Measurements from ENCODE around the gene TNRC6C. TPM values are rescaled to one million over a fixed set of nuclear protein-coding genes. Genes with fewer than 3 reads are reported as not detected.

TNRC6C gene
- total RNA-seq, 2 experiments from 2014 or later, result 25.5 to 26.7 TPM

DNA sequence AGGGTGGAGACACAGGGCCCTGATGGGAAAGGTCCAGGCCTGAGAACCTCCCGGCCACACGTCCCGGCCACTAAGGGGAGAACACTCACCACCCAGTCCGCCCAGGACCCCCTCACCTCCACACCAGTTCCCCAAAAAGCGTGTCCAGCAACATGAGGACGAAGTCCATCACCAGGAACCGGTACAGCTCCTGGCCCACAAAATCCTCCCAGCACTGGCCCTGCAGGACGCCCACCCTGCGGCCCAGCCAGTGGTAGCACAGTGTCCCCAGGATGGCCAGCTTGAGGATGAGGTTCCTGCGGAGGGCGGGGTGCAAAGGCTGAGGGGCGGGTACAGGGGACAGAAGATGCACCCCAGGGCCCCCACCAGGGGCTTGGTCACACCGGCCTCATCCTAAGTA lies 162.0 kb downstream of the TNRC6C start:
- no peaks in the 10 kb centered on the region for H3K9me3 Mint-ChIP-seq
- H3K4me1 Mint-ChIP-seq, result peaks cover 63% of the 10 kb centered on the region
- H3K27ac Mint-ChIP-seq, result peak overlapping the region; percentile 49
- H3K27me3 Mint-ChIP-seq, result no peaks in the 10 kb centered on the region
- ChIA-PET CTCF (interaction anchor here (10.1 kb wide), 1 partner anchor 16 kb away, joined by 106 read pairs; no protein-coding TSS in a partner anchor), POLR2A (interaction anchor here (1.1 to 16.9 kb wide), 5 partner anchors 8 to 163 kb away, joined by 3 to 332 read pairs (median 68); partner anchors contain the start of genes TMC6, TMC8 and TNRC6C)
- DNase-seq, result no peak
- H3K36me3 Mint-ChIP-seq (ENCODE audit: low read depth), result peaks cover 68% of the 10 kb centered on the region
- peak overlapping the region; percentile 30 for H3K4me3 Mint-ChIP-seq

DNA sequence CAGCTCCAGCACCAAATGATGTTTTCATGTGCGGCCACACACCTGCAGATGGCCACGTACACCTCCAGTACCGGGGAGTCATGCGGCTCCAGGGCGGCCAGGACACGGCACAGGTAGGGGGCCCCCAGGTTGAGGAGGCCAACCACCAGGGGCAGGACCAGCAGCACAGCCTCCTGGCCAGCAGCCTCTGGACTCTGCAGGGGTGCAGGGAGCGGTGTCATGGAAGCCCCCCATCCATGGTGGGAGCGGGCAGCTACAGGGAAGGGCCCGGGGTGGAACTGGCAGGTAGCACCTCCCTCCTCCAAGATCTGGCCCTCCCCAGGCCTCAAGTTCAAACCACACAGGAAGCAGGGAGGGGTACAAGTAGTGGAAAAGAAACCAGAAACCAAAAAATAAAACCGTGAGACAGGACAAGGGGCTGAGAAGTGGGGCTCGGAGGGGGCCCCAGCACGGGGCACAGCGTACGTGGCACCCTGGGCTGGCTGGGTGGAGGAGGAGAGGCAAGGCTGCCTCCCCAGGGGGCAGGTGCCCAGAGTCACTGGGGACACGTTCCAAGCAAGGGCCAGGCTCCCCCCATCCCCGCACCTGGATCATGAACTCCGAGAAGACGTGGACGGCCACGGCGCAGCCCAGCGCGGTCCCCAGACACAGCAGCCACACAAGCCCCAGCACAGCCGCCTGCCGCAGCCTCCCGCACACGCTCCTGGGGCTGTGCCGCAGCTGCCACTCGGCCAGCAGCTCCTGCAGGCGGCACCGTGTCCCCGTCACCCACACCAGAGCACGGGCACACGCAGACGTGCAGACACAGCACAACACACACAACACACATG lies 162.7 kb downstream of the TNRC6C start:
- DNase-seq, result peak; percentile 78
- Mint-ChIP-seq H3K4me1 (peaks cover 66% of the 10 kb centered on the region), H3K27me3 (no peaks in the 10 kb centered on the region), H3K4me3 (peak overlapping the region; percentile 84), H3K27ac (peak overlapping the region; percentile 88), H3K36me3 (ENCODE audit: low read depth) (peaks cover 72% of the 10 kb centered on the region), H3K9me3 (no peaks in the 10 kb centered on the region)
- CTCF ChIA-PET, result interaction anchor here (0.9 to 10.1 kb wide), 2 partner anchors 9 to 15 kb away, joined by 4 to 106 read pairs; no protein-coding TSS in a partner anchor
- POLR2A ChIA-PET, result interaction anchor here (1.1 to 16.9 kb wide), 6 partner anchors 8 to 163 kb away, joined by 3 to 332 read pairs (median 36); partner anchors contain the start of genes BIRC5, TMC6, TMC8 and TNRC6C

DNA sequence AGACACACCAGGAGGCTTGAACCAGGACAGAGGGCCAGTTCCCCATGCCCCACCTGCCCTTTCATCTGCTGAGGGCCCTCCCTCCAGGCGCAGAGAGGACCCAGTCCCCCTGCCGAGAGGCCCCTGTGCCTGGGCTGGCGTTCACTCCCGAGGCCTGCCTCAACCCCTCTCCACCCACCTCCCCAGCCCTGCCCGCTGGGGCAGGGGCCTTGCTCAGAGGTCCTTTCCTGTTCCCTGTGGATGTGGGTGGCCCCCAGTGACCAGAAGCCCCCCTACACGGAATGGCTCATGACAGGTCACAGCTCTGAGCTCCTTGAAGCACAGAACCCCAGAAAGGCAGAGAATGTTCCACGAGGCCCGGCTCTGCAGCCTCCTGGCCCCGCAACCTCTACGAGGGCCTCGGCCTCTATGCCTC lies 163.3 kb downstream of the TNRC6C start:
- Mint-ChIP-seq H3K27me3 (no peaks in the 10 kb centered on the region), H3K27ac (peak overlapping the region; percentile 88), H3K36me3 (ENCODE audit: low read depth) (peaks cover 74% of the 10 kb centered on the region), H3K9me3 (no peaks in the 10 kb centered on the region), H3K4me3 (peak overlapping the region; percentile 84), H3K4me1 (peaks cover 70% of the 10 kb centered on the region)
- ChIA-PET POLR2A (interaction anchor here (1.6 to 16.9 kb wide), 5 partner anchors 7 to 164 kb away, joined by 3 to 332 read pairs (median 68); partner anchors contain the start of genes BIRC5, TMC6, TMC8 and TNRC6C), CTCF (interaction anchor here (0.9 to 10.1 kb wide), 2 partner anchors 9 to 15 kb away, joined by 4 to 106 read pairs; no protein-coding TSS in a partner anchor)
- no peak for DNase-seq

DNA sequence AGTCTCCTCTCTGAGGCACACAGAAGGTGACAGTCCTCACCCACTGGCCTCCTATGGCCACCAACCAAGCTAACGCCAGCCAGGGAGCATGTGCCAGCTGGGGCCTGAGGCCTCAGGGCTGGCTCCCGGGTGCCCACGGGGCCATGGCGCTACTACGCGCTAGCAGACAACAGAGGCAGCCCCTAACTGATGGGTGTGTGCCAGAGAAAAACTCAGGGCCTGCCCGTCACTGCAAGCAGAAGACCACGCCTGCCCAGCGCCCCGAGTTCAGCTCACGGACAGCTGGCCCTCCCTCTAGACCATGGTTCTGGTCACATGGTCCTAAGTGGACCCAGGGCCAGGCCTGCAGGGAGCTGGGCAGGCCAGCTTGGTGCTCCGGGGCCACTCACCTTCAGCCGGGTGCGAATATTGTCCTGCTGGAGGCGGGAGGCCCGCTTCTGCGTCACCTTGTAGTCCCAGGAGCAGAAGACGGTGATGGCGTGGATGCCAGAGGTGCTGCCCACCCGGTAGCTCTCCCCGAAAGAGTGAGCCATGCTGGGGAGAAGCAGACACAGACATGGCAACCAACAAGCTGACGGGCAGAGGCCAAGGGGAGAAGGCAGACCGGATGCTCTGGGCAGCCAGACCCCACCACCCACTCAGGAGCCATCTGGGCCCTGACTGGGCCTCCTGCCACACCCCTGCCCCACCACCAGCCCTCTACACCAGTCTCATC lies 163.9 kb downstream of the TNRC6C start:
- Mint-ChIP-seq H3K9me3 (no peaks in the 10 kb centered on the region), H3K4me1 (peaks cover 69% of the 10 kb centered on the region), H3K4me3 (peak overlapping the region; percentile 84), H3K36me3 (ENCODE audit: low read depth) (peaks cover 77% of the 10 kb centered on the region), H3K27me3 (no peaks in the 10 kb centered on the region), H3K27ac (peak overlapping the region; percentile 88)
- POLR2A ChIA-PET, result interaction anchor here (1.6 to 16.9 kb wide), 5 partner anchors 7 to 164 kb away, joined by 3 to 332 read pairs (median 68); partner anchors contain the start of genes BIRC5, TMC6, TMC8 and TNRC6C
- CTCF ChIA-PET, result interaction anchor here (0.9 to 10.1 kb wide), 2 partner anchors 10 to 14 kb away, joined by 4 to 106 read pairs; no protein-coding TSS in a partner anchor
- peak; percentile 19 for DNase-seq

DNA sequence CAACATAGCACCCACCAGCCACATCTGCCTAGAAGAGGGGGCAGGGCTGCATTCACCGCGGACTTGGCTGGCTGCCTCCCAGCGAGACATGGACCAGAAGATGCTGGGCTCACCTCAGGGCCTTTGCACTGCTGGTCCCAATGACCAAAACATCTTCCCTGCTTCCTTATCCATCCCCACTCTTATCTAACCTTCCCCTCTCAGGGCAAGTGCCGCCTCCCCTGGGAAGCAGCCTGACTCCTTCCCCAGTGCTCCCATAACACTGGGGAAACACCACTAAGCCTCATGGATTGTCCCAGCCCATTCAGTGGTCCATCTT lies 164.4 kb downstream of the TNRC6C start:
- ChIA-PET POLR2A (interaction anchor here (5.8 to 16.9 kb wide), 3 partner anchors 6 to 16 kb away, joined by 68 to 332 read pairs (median 197); partner anchors contain the start of genes TMC6 and TMC8), CTCF (interaction anchor here (10.1 kb wide), 1 partner anchor 14 kb away, joined by 106 read pairs; no protein-coding TSS in a partner anchor)
- Mint-ChIP-seq H3K4me1 (peaks cover 69% of the 10 kb centered on the region), H3K27me3 (no peaks in the 10 kb centered on the region), H3K4me3 (peak overlapping the region; percentile 84), H3K36me3 (ENCODE audit: low read depth) (peaks cover 80% of the 10 kb centered on the region), H3K27ac (peak overlapping the region; percentile 88), H3K9me3 (no peaks in the 10 kb centered on the region)
- no peak for DNase-seq

DNA sequence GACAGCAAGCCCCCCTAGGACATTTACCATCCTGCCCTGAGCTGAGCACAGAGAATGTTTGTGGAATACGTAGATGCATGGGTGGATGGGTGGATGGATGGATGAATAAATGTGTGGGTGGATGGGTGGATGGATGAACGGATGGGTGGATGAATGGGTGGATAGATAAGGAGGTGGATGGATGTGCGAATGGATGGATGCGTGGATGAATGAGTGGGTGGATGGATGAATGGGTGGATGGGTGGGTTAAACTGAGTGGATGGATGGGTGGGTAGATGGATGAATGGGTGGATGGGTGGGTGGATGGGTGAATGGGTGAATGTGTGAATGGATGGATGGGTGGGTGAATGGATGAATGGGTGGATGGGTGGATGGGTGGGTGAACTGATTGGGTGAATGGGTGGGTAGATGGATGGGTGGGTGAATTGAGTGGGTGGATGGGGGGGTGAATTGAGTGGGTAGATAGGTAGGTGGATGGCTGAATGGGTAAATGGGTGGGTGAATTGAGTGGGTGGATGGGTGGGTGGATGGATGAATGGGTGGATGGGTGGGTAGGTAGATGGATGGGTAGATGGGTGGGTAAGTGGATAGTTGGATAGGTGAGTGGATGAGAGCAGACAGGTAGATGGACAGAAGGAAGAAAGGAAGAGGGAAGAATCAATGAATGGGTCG lies 164.9 kb downstream of the TNRC6C start:
- H3K36me3 Mint-ChIP-seq (ENCODE audit: low read depth), result peaks cover 77% of the 10 kb centered on the region
- no peaks in the 10 kb centered on the region for H3K27me3 Mint-ChIP-seq
- peak overlapping the region; percentile 84 for H3K4me3 Mint-ChIP-seq
- H3K9me3 Mint-ChIP-seq, result no peaks in the 10 kb centered on the region
- ChIA-PET POLR2A (interaction anchor here (5.8 to 16.9 kb wide), 3 partner anchors 6 to 15 kb away, joined by 68 to 332 read pairs (median 197); partner anchors contain the start of genes TMC6 and TMC8), CTCF (interaction anchor here (10.1 kb wide), 1 partner anchor 13 kb away, joined by 106 read pairs; no protein-coding TSS in a partner anchor)
- peak overlapping the region; percentile 88 for H3K27ac Mint-ChIP-seq
- no peak for DNase-seq
- H3K4me1 Mint-ChIP-seq, result peaks cover 66% of the 10 kb centered on the region

DNA sequence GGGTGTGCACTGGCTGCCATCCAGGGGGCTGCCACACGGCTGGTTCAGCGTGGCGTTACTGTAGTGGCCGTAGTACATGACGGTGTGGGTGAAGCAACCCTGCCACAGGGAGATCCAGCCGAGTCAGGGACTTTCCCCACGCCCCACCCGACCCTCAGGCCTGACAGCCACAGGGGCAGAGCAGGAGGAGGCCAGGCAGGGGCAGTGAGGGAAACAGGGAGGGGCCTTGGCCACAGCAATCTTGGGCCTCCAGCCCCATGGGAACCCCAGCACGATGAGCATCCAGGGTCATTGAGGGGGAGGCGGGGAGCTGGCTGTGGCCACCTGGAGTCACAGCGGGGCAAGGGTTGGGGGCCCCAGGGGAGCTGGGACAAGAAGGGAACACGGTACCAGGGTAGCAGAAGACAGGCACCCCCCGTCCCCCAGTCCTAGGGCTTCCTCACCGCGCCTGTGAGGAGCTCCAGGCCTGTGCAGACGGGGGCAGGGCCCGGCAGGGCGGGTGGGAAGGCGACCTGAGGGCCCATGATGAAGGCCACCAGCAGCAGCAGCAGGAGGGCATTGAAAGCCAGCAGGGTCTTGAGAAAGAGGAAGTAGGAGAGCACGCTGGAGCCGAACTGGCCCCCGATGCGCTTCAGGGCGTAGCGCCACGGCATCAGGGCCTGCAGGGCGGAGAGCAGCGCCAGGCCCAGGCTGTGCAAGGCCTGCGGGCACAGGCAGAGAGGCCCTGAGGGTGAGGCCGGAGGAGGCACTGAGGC lies 165.8 kb downstream of the TNRC6C start:
- no peak for DNase-seq
- CTCF ChIA-PET, result interaction anchor here (1.2 to 10.1 kb wide), 2 partner anchors 11 to 12 kb away, joined by 5 to 106 read pairs; no protein-coding TSS in a partner anchor
- H3K36me3 Mint-ChIP-seq (ENCODE audit: low read depth), result peaks cover 76% of the 10 kb centered on the region

DNA sequence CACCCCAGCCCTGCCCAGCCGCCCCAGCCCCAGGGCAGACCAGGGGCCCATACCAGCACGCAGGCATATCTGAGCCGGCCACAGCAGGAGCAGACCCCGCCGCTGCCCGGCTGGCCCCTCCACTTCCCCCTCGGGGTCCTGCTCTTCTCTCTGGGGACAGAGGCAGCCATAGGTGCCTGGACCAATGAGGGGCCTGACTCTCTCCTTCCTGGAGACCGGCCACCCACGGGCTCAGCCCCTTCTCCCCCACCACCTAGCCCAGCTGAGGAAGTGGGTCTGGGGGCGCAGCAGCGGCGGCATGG lies 166.3 kb downstream of the TNRC6C start:
- Mint-ChIP-seq H3K4me1 (peaks cover 71% of the 10 kb centered on the region), H3K27ac (peak overlapping the region; percentile 91), H3K4me3 (peak overlapping the region; percentile 88), H3K9me3 (no peaks in the 10 kb centered on the region), H3K27me3 (no peaks in the 10 kb centered on the region), H3K36me3 (ENCODE audit: low read depth) (peaks cover 75% of the 10 kb centered on the region)
- DNase-seq, result no peak
- ChIA-PET CTCF (interaction anchor here (1.2 to 10.1 kb wide), 2 partner anchors 12 kb away, joined by 5 to 106 read pairs; no protein-coding TSS in a partner anchor), POLR2A (interaction anchor here (0.7 to 16.9 kb wide), 4 partner anchors 12 to 134 kb away, joined by 3 to 332 read pairs (median 100); partner anchors contain the start of gene SYNGR2)

More for the DNA sequence above, 165.8 kb downstream of the TNRC6C start:
- Mint-ChIP-seq H3K9me3 (no peaks in the 10 kb centered on the region), H3K4me1 (peaks cover 70% of the 10 kb centered on the region), H3K27me3 (no peaks in the 10 kb centered on the region), H3K4me3 (peak overlapping the region; percentile 84), H3K27ac (peak overlapping the region; percentile 54)
- POLR2A ChIA-PET, result interaction anchor here (15.0 to 16.9 kb wide), 2 partner anchors 12 to 14 kb away, joined by 197 to 332 read pairs; no protein-coding TSS in a partner anchor

DNA sequence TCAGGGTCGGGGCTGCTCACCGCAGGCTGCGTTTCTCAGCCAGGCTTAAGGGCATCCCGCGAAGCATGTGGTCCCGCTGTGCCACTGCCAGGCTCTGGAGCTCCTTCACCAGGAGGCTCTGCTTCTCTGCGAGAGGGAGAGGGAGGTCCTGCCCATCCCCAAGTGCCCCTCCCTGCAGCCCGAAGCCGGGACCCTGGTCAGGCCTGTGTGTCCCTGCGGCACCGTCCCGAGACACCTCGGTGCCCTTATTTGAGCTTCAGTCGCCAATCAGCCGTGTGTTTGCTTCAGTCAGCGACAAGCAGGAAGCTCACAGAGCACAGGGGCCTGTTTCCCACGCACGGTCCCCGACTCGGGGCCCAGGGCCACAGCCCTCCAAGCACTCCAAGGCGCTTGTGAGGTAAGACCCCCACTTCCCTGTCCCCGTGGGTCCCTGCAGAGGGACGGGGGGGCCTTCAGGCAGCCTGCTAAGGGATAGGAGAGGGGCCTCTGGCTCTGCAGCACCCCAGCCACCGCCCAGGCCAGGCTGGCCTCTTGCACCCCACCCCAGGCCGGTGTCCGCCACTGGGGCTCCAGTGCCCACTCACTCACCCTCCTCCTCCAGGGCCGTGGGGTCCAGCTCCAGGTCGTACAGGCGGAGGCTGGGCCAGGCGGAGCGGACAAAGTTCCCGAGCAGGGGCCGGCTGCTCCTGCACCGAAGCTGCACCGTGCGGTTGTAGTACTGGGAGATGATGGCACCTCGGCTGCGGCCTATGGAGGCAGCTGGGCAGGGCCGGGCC lies 166.8 kb downstream of the TNRC6C start:
- peak; percentile 52 for DNase-seq
- ChIA-PET POLR2A (interaction anchor here (0.7 to 16.9 kb wide), 4 partner anchors 13 to 133 kb away, joined by 3 to 332 read pairs (median 100); partner anchors contain the start of gene SYNGR2), CTCF (interaction anchor here (1.0 to 10.1 kb wide), 4 partner anchors 9 to 51 kb away, joined by 4 to 106 read pairs (median 8); no protein-coding TSS in a partner anchor)
- Mint-ChIP-seq H3K9me3 (no peaks in the 10 kb centered on the region), H3K36me3 (ENCODE audit: low read depth) (peaks cover 74% of the 10 kb centered on the region), H3K4me1 (peaks cover 72% of the 10 kb centered on the region), H3K4me3 (peak overlapping the region; percentile 88), H3K27me3 (no peaks in the 10 kb centered on the region), H3K27ac (peak overlapping the region; percentile 91)

DNA sequence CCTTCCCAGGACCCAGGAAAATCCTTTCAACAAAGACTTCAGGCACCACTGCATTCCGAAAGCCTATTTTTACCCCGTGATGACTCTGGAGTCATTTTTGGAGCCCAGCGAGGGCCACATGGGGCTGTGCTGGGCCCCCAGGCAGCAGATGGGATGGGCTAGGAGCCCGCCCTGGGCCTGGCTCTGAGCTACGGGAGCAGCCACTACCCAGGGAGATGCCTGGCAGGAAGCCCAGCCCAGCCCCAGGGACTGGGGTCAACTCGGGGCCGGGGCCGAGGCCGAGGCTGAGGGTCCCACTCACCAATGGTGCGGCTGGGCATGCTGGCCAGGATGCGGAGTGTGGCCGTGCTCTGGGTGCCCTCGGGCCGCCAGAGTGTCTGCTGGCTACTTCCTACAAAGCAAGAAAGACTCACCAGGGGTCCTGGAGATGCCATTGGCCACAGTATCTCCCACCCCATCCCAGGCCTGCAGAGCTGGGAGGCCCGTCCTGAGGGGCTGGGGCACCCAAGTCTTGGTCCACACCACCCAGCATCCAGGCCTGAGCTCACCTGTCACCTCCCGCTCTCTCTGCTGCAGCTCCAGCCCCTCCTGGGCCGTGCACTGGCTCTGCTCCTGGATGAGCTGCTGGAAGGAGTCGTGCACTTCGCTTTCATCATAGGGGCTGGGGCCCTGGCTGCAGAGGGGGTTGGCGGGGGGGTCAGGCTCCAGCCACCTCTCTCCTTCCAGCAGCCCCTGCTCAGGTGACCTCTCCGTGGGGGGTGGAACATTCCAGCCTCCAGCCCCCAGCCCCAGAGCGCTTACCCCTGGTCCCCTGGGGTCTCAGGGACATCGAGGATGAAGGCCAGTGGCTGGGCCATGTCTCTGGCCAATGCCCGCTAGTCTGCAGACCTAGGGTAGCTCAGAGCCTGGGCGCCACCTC lies 167.7 kb downstream of the TNRC6C start:
- H3K36me3 Mint-ChIP-seq (ENCODE audit: low read depth), result peaks cover 72% of the 10 kb centered on the region
- H3K9me3 Mint-ChIP-seq, result no peaks in the 10 kb centered on the region
- H3K4me1 Mint-ChIP-seq, result peaks cover 63% of the 10 kb centered on the region
- CTCF ChIA-PET, result interaction anchor here (1.0 to 10.1 kb wide), 5 partner anchors 10 to 106 kb away, joined by 3 to 106 read pairs (median 9); no protein-coding TSS in a partner anchor
- H3K27ac Mint-ChIP-seq, result peak overlapping the region; percentile 91
- POLR2A ChIA-PET, result interaction anchor here (1.8 to 16.9 kb wide), 5 partner anchors 6 to 681 kb away, joined by 5 to 332 read pairs (median 68); no protein-coding TSS in a partner anchor
- no peak for DNase-seq
- H3K4me3 Mint-ChIP-seq, result peak overlapping the region; percentile 88
- no peaks in the 10 kb centered on the region for H3K27me3 Mint-ChIP-seq

Measured in activated CD4-positive, alpha-beta memory T cell treated with anti-CD3 and anti-CD28 coated beads, Interleukin-2, amount 10 ng/mL, durations not matched to agents 7 days and 5 days (primary cell).